Left lung (tissue), 10 donors: ENCODE measurements around the gene CD163. TPM values are rescaled to one million over a fixed set of nuclear protein-coding genes. Genes with fewer than 3 reads are reported as not detected.
A peak's percentile ranks its signal among the peaks of the same experiment; 100 is the strongest.

Source experiments
- ATAC-seq: fragments of 200-7000 bp; cut with Tn5 transposase; one replicate; pipeline ENCODE4 v1.9.1; 2020; ENCODE audit warnings: moderate library complexity
- DNase-seq, 4 donors: peaks; one replicate each; pipeline ENCODE4 v3.0.0-alpha.2; 2013 to 2020
- H3K27ac ChIP-seq, 2 donors: fragments of 200-600 bp; sonication (generic) in 1 of 2; one replicate each; pipeline versions ENCODE4 v1.5.0 to v1.8.0; 2020 to 2021
- H3K27me3 ChIP-seq, 2 donors: fragments of 200-600 bp; sonication (generic) in 1 of 2; one replicate each; pipeline versions ENCODE4 v1.5.0 to v1.8.0; 2020 to 2021
- H3K36me3 ChIP-seq, 2 donors: fragments of 200-600 bp; sonication (generic) in 1 of 2; one replicate each; pipeline versions ENCODE4 v1.5.0 to v1.8.0; 2020 to 2021
- H3K4me1 ChIP-seq, 2 donors: fragments of 200-600 bp; one replicate each; pipeline ENCODE4 v1.8.0; 2021
- H3K4me3 ChIP-seq, 2 donors: fragments of 200-600 bp; sonication (generic) in 1 of 2; one replicate each; pipeline versions ENCODE4 v1.5.0 to v1.8.0; 2020 to 2021; ENCODE audit warnings: mild to moderate bottlenecking in 1 of 2
- H3K9me3 ChIP-seq, 2 donors: fragments of 200-600 bp; sonication (generic) in 1 of 2; one replicate each; pipeline versions ENCODE4 v1.5.0 to v1.8.0; 2020 to 2021
- intact Hi-C, 2 donors: fragments of 100-400 bp; cut with DNase I; formaldehyde crosslinking; loops; one replicate each; pipeline versions ENCODE4 v1.11.2 to v1.14.2; 2022
- polyA plus RNA-seq, 6 donors: library from polyadenylated mRNA; unstranded; fragments of 120-200 nt; gene quantifications; one replicate each; pipeline ENCODE4 v1.2.1, GENCODE V29; 2013; ENCODE audit not compliant: insufficient read length in 6 of 6
- total RNA-seq, 2 donors: library from RNA; stranded (reverse); fragmentation: NEBNext Ultra II Directional; extraction: Animal tissue kit (Norgen Biotek cat#: 25700); gene quantifications; one replicate each; pipeline ENCODE4 v1.2.1, GENCODE V29; 2021
- TF ChIP-seq, protein P1 (sequence below), 2 donors: fragments of 200-600 bp; sonication (generic) in 1 of 2; IDR thresholded peaks; one replicate each; pipeline versions ENCODE4 v1.5.0 to v1.8.0; 2021; ENCODE audit warnings: antibody characterized with exemption in 2 of 2
- donor health status: DM: no; HTN: yes; CAD: no.
- donor health status: DM: no; HTN: no; CAD: no.

The CD163 gene
- total and polyA plus RNA-seq, 8 donors: 14.1 to 1,041 (median 18.1) TPM

DNA sequence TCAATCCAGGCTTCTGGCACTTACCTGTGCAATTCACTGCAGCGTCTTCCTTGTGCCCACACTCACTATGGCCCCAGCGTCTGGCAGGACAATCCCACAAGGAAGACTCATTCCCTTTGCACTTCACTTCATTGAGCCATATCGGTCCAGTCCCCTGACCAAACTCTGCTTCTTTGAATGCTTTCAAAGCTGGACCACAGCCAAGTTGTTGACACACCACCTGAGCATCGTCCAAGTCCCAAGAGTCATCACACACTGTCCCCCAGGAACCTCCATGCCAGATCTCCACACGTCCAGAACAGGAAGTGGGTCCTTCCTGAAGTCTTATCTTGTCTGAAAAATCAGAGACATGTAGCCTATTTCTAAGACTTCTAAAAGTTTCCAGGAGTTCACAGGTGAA lies 20.2 kb downstream of the CD163 start:
- intact Hi-C loops: no loop called here
- Histone ChIP-seq H3K36me3 (peaks cover 0 to 68% of the 10 kb centered on the region in 2 donors), H3K9me3 (no peaks in the 10 kb centered on the region), H3K4me3 (no peak overlapping the region), H3K27ac (no peak overlapping the region), H3K27me3 (no peaks in the 10 kb centered on the region), H3K4me1 (no peaks in the 10 kb centered on the region)
- no peak for DNase-seq
- no peak for ATAC-seq
- TF ChIP-seq, protein P1, sequence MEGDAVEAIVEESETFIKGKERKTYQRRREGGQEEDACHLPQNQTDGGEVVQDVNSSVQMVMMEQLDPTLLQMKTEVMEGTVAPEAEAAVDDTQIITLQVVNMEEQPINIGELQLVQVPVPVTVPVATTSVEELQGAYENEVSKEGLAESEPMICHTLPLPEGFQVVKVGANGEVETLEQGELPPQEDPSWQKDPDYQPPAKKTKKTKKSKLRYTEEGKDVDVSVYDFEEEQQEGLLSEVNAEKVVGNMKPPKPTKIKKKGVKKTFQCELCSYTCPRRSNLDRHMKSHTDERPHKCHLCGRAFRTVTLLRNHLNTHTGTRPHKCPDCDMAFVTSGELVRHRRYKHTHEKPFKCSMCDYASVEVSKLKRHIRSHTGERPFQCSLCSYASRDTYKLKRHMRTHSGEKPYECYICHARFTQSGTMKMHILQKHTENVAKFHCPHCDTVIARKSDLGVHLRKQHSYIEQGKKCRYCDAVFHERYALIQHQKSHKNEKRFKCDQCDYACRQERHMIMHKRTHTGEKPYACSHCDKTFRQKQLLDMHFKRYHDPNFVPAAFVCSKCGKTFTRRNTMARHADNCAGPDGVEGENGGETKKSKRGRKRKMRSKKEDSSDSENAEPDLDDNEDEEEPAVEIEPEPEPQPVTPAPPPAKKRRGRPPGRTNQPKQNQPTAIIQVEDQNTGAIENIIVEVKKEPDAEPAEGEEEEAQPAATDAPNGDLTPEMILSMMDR (IDR thresholded peaks at IDR 0.05): no peak

DNA sequence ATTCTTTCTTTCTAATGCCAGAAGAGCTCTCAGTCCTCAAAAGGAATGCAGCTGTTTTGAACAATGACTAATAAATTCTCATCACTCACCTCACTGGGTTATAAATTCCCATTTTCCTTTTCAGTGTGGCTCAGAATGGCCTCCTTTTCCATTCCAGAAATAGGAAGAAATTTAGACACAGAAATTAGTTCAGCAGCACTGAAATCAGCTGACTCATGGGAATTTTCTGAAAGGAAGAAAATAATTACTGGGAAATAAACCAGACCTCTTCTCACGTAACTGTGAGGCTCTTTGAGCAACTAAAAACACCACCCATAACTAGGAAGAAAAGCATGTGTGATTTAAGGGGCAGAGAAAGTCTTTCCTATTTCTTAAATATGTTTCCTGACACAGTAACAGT lies 23.8 kb downstream of the CD163 start:
- H3K4me3 ChIP-seq: no peak overlapping the region
- H3K36me3 ChIP-seq: peaks cover 0 to 40% of the 10 kb centered on the region in 2 donors
- H3K9me3 ChIP-seq: no peaks in the 10 kb centered on the region
- H3K27ac ChIP-seq: no peak overlapping the region
- TF ChIP-seq, protein P1 (IDR thresholded peaks at IDR 0.05): no peak
- DNase-seq: no peak
- no peaks in the 10 kb centered on the region for H3K4me1 ChIP-seq
- intact Hi-C loops: no loop called here
- no peaks in the 10 kb centered on the region for H3K27me3 ChIP-seq
- ATAC-seq: no peak

DNA sequence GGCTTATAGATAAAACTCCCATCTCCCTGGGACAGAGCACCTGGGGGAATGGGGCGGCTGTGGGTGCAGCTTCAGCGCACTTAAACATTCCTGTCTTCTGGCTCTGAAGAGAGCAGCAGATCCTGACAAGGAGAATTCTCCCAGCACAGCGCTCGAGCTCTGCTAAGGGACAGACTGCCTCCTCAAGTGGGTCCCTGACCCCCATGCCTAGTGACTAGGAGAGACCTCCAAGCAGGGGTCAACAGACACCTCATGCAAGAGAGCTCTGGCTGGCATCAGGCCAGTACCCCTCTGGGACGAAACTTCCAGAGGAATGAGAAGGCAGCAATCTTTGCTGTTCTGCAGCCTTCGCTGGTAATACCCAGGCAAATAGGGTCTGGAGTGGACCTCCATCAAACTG lies 31.5 kb downstream of the CD163 start:
- Histone ChIP-seq H3K4me3 (no peak overlapping the region), H3K27me3 (no peaks in the 10 kb centered on the region), H3K36me3 (peaks cover 0 to 30% of the 10 kb centered on the region in 2 donors), H3K27ac (no peak overlapping the region), H3K4me1 (no peaks in the 10 kb centered on the region), H3K9me3 (no peaks in the 10 kb centered on the region)
- DNase-seq (no peak), ATAC-seq (no peak)
- TF ChIP-seq, protein P1 (IDR thresholded peaks at IDR 0.05): no peak
- intact Hi-C loops: no loop called here

GRCh38 chr12:7460375-7461259 lies 43.0 kb downstream of the CD163 start:
- no peaks in the 10 kb centered on the region for H3K27me3 ChIP-seq
- H3K4me1 ChIP-seq: no peaks in the 10 kb centered on the region
- DNase-seq: peak in 2 of 4 donors; percentile 17 to 41
- H3K9me3 ChIP-seq: no peaks in the 10 kb centered on the region
- peak; percentile 98 for ATAC-seq
- H3K27ac ChIP-seq: no peak overlapping the region
- TF ChIP-seq, protein P1 (IDR thresholded peaks at IDR 0.05): peak; percentile 82 to 84
- H3K36me3 ChIP-seq: no peaks in the 10 kb centered on the region
- H3K4me3 ChIP-seq: no peak overlapping the region
- intact Hi-C loops: loop anchor here in 1 of 2 donors (5.0 kb wide), 1 partner anchor 238 kb away; no protein-coding TSS in a partner anchor

- peak; percentile 12 for ATAC-seq
- TF ChIP-seq, protein P1 (IDR thresholded peaks at IDR 0.05): no peak
- no peak overlapping the region for H3K4me3 ChIP-seq
- H3K4me1 ChIP-seq: no peaks in the 10 kb centered on the region
- no peaks in the 10 kb centered on the region for H3K36me3 ChIP-seq
- intact Hi-C loops: loop anchor here (5.0 to 10.0 kb wide), 2 partner anchors 235 to 238 kb away; no protein-coding TSS in a partner anchor
- no peaks in the 10 kb centered on the region for H3K9me3 ChIP-seq
- H3K27me3 ChIP-seq: no peaks in the 10 kb centered on the region
- DNase-seq: peak in 1 of 4 donors; percentile 25
- H3K27ac ChIP-seq: no peak overlapping the region
Observed at GRCh38 chr12:7459973-7460372, 43.6 kb downstream of the CD163 start.
